ENCODE results near the gene C3orf20.
"Not testable (repeated sequence)": the region's sequence is repeated elsewhere in the genome, so short reads cannot be mapped to it uniquely, and the experiment has no call there.

Gene C3orf20

GRCh38 chr3:14641346-14641745 lies 33.6 kb upstream of the C3orf20 start:
- Mint-ChIP-seq H3K4me1 (ENCODE audit: low read depth) (no peaks in the 10 kb centered on the region), H3K27ac (no peak overlapping the region), H3K9me3 (no peaks in the 10 kb centered on the region), H3K36me3 (ENCODE audit: low read depth) (no peaks in the 10 kb centered on the region), H3K4me3 (no peak overlapping the region), H3K27me3 (ENCODE audit: low read depth) (peaks cover 28% of the 10 kb centered on the region)

GRCh38 chr3:14645453-14645852 lies 29.5 kb upstream of the C3orf20 start:
- Mint-ChIP-seq H3K9me3 (no peaks in the 10 kb centered on the region), H3K27ac (no peak overlapping the region), H3K4me3 (no peak overlapping the region), H3K27me3 (ENCODE audit: low read depth) (peaks cover 17% of the 10 kb centered on the region), H3K4me1 (ENCODE audit: low read depth) (peaks cover 8% of the 10 kb centered on the region), H3K36me3 (ENCODE audit: low read depth) (no peaks in the 10 kb centered on the region)

- Mint-ChIP-seq H3K36me3 (ENCODE audit: low read depth) (no peaks in the 10 kb centered on the region), H3K4me1 (ENCODE audit: low read depth) (peaks cover 11% of the 10 kb centered on the region), H3K4me3 (no peak overlapping the region), H3K27me3 (ENCODE audit: low read depth) (peaks cover 17% of the 10 kb centered on the region), H3K9me3 (no peaks in the 10 kb centered on the region), H3K27ac (no peak overlapping the region)
Measured at GRCh38 chr3:14646131-14646573, 28.8 kb upstream of the C3orf20 start.

GRCh38 chr3:14646589-14647413 lies 28.1 kb upstream of the C3orf20 start:
- Mint-ChIP-seq H3K4me3 (no peak overlapping the region), H3K27me3 (ENCODE audit: low read depth) (peaks cover 17% of the 10 kb centered on the region), H3K27ac (no peak overlapping the region), H3K36me3 (ENCODE audit: low read depth) (no peaks in the 10 kb centered on the region), H3K4me1 (ENCODE audit: low read depth) (peaks cover 12% of the 10 kb centered on the region), H3K9me3 (no peaks in the 10 kb centered on the region)

GRCh38 chr3:14647976-14648955 lies 26.7 kb upstream of the C3orf20 start:
- H3K27ac Mint-ChIP-seq, result no peak overlapping the region
- H3K9me3 Mint-ChIP-seq, result no peaks in the 10 kb centered on the region
- peaks cover 18% of the 10 kb centered on the region for H3K4me1 Mint-ChIP-seq (ENCODE audit: low read depth)
- no peak overlapping the region for H3K4me3 Mint-ChIP-seq
- H3K36me3 Mint-ChIP-seq (ENCODE audit: low read depth), result peaks cover 2% of the 10 kb centered on the region
- peaks cover 7% of the 10 kb centered on the region for H3K27me3 Mint-ChIP-seq (ENCODE audit: low read depth)

- no peaks in the 10 kb centered on the region for H3K9me3 Mint-ChIP-seq
- H3K4me3 Mint-ChIP-seq, result no peak overlapping the region
- H3K4me1 Mint-ChIP-seq (ENCODE audit: low read depth), result peaks cover 25% of the 10 kb centered on the region
- H3K27me3 Mint-ChIP-seq (ENCODE audit: low read depth), result peaks cover under 1% of the 10 kb centered on the region
- H3K27ac Mint-ChIP-seq, result no peak overlapping the region
- peaks cover 2% of the 10 kb centered on the region for H3K36me3 Mint-ChIP-seq (ENCODE audit: low read depth)
Measured at GRCh38 chr3:14649466-14649865, 25.5 kb upstream of the C3orf20 start.

- Mint-ChIP-seq H3K27me3 (ENCODE audit: low read depth) (no peaks in the 10 kb centered on the region), H3K27ac (peak overlapping the region; percentile 73), H3K4me1 (ENCODE audit: low read depth) (peaks cover 25% of the 10 kb centered on the region), H3K36me3 (ENCODE audit: low read depth) (peaks cover 2% of the 10 kb centered on the region), H3K9me3 (no peaks in the 10 kb centered on the region), H3K4me3 (peak overlapping the region; percentile 97)
Measured at GRCh38 chr3:14650193-14650592, 24.7 kb upstream of the C3orf20 start.

DNA sequence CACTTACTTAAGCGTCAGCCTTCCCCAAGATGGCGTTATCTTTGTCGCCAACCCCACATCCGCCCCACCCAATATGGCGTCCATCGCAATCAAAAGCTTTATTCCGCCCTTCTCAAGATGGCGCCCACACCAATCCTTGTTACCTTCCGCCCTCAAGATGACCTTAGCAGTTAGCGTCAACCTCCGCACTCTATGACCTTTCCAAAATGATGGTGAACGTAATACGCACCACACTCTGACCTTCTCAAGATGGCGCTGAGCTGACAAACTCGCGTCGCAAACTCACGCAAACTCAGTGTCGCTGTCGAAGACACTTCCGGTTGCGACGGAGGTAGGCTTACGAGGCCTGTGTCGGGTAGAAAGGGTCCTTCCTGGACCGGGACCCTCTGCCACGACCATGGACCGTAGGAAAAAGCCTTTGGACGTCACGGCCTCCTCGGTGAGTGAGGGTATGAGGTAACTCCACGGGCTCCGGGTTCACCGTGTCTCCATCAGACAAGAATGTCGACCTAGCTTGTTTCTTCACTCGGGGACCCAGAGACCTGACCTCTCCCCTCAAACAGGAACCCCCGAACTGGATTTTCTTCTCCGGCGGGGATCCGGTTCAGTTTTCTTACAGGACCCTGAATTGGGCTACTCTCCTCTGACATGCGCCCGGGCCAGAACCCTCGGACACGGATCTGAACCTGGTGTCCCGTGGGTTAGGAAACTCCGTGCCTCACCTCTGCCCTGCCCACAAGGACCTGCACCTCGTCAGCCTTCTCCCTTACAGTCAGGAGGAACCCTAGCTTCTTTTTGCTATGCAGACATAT lies 23.3 kb upstream of the C3orf20 start, which contains the start of gene CCDC174:
Gene CCDC174 (plus strand): TSS at position 323 of the 812 bp plus-strand sequence. CDS start 75 bp downstream, at position 398.
- Mint-ChIP-seq H3K36me3 (ENCODE audit: low read depth) (peaks cover 9% of the 10 kb centered on the region), H3K27ac (peak within 1 kb of the TSS; percentile 99), H3K27me3 (ENCODE audit: low read depth) (no peaks in the 10 kb centered on the region), H3K4me3 (peak within 1 kb of the TSS; percentile 97), H3K9me3 (no peaks in the 10 kb centered on the region), H3K4me1 (ENCODE audit: low read depth) (peaks cover 27% of the 10 kb centered on the region)

DNA sequence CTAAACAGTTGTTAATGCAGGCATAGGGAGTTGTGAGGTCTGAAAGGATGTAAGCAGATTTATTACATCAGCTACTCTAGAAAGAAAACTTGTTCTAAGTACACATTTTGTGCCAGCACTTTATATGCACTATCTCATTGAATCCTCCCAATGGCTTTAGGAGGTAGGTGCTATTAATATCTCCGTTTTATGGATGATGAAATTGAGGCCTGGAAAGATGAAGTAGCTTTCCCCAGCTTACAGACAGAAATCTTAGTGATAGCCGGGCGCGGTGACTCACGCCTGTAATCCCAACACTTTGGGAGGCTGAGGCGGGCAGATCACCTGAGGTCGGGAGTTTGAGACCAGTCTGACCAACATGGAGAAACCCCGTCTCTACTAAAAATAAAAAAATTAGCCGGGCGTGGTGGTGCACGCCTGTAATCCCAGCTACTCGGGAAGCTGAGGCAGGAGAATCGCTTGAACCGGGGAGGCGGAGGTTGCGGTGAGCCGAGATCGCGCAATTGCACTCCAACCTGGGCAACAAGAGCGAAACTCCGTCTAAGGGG lies 22.5 kb upstream of the C3orf20 start:
- Mint-ChIP-seq H3K4me1 (ENCODE audit: low read depth) (peaks cover 32% of the 10 kb centered on the region), H3K27ac (peak overlapping the region; percentile 99), H3K36me3 (ENCODE audit: low read depth) (peaks cover 15% of the 10 kb centered on the region), H3K4me3 (peak overlapping the region; percentile 97)
- not testable (repeated sequence) for H3K27me3 Mint-ChIP-seq (ENCODE audit: low read depth); H3K9me3 Mint-ChIP-seq

DNA sequence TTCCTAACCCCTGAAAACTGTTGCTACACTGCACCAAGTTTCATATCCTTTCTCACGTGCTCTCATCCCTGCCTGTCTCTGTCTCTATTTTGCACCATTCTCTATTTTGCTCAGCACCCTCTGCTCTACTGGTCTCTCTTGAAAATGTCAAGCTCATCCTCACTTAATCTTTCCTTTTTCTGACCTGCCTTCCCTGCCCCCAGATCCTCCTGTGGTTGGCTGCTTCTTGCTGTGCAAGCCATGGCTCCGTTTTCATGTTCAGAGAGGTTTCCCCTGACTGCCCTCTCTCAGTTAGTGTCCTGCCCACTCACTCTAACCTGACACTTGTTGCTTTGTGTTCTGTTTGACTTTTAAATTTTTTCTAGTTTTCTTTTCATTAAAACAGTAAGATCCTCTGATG lies 17.4 kb upstream of the C3orf20 start:
- Mint-ChIP-seq H3K36me3 (ENCODE audit: low read depth) (peaks cover 39% of the 10 kb centered on the region), H3K27ac (no peak overlapping the region), H3K27me3 (ENCODE audit: low read depth) (no peaks in the 10 kb centered on the region)

GRCh38 chr3:14658978-14659377 lies 16.0 kb upstream of the C3orf20 start:
- no peak overlapping the region for H3K27ac Mint-ChIP-seq
- peaks cover 47% of the 10 kb centered on the region for H3K36me3 Mint-ChIP-seq (ENCODE audit: low read depth)

More for the DNA sequence above, 17.4 kb upstream of the C3orf20 start:
- Mint-ChIP-seq H3K4me3 (no peak overlapping the region), H3K9me3 (no peaks in the 10 kb centered on the region), H3K4me1 (ENCODE audit: low read depth) (peaks cover 20% of the 10 kb centered on the region)

GRCh38 chr3:14660942-14661341 lies 14.0 kb upstream of the C3orf20 start:
- no peak overlapping the region for H3K4me3 Mint-ChIP-seq
- peaks cover 55% of the 10 kb centered on the region for H3K36me3 Mint-ChIP-seq (ENCODE audit: low read depth)
- H3K27me3 Mint-ChIP-seq (ENCODE audit: low read depth), result no peaks in the 10 kb centered on the region
- no peak overlapping the region for H3K27ac Mint-ChIP-seq
- H3K4me1 Mint-ChIP-seq (ENCODE audit: low read depth), result peaks cover 8% of the 10 kb centered on the region
- no peaks in the 10 kb centered on the region for H3K9me3 Mint-ChIP-seq

More at GRCh38 chr3:14658978-14659377, 16.0 kb upstream of the C3orf20 start:
- Mint-ChIP-seq H3K4me3 (no peak overlapping the region), H3K27me3 (ENCODE audit: low read depth) (no peaks in the 10 kb centered on the region), H3K9me3 (no peaks in the 10 kb centered on the region), H3K4me1 (ENCODE audit: low read depth) (peaks cover 10% of the 10 kb centered on the region)

DNA sequence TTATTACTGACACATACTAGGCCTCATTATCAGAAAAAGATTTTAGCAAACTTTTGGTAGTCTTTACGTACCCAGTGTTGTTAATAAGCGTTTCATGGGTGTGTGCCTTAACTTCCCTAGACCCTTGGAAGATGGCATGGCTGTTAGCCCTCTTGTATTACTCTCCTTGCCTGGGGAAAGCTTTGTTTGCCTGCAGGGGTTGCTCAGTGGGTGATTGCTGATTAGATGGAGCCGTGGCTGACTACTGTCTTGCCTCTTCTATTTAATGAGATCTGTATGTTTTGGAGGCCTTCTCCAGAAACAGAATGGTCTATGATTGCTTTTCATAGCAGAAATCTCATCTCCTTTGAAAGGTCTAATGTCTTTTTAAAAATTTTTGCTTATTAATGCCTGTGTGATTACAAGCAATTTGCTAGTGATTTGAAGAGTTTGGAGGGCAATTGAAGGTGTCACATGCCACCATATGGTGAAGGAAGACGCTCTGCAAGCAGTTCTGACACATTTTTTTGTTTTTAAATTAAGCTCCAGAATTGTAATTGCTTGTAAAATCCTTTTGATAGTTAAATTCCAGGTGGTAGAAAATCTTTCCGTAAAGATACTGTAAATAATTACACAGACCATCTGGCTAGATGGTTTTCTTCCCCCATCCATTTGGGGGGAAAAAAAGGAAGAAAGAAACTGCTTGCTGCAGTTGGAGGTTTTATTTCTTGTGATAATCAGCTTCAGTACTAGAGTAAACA lies 11.4 kb upstream of the C3orf20 start:
- H3K4me3 Mint-ChIP-seq, result no peak overlapping the region
- no peaks in the 10 kb centered on the region for H3K27me3 Mint-ChIP-seq (ENCODE audit: low read depth)
- H3K9me3 Mint-ChIP-seq, result no peaks in the 10 kb centered on the region
- H3K4me1 Mint-ChIP-seq (ENCODE audit: low read depth), result no peaks in the 10 kb centered on the region
- no peak overlapping the region for H3K27ac Mint-ChIP-seq
- peaks cover 59% of the 10 kb centered on the region for H3K36me3 Mint-ChIP-seq (ENCODE audit: low read depth)
